Keratinocyte (primary cell): ENCODE results near the gene AFDN. TPM values are rescaled to one million over a fixed set of nuclear protein-coding genes. Genes with fewer than 3 reads are reported as not detected.
"Not testable (repeated sequence)": the region's sequence is repeated elsewhere in the genome, so short reads cannot be mapped to it uniquely, and the experiment has no call there.

Experiments
- DNase-seq: peaks from one replicate; pipeline ENCODE4 v3.0.0-alpha.2; 2011; ENCODE audit warnings: low read depth, missing footprints, low spot score
- FAIRE-seq: peaks from 2 replicates; lab custom pipeline; 2011; peaks lifted over from hg19 to GRCh38; lab: Jason Lieb, UNC
- H2AFZ ChIP-seq: 2 replicates; pipeline ENCODE4 v1.6.0; 2012; ENCODE audit warnings: low read length, control low read depth, inconsistent platforms; ENCODE audit not compliant: control insufficient read depth
- H3K27ac ChIP-seq: 2 replicates; pipeline ENCODE4 v1.5.1; 2011; ENCODE audit warnings: low read length; ENCODE audit not compliant: control insufficient read depth, insufficient read depth
- H3K27me3 ChIP-seq: 3 replicates; pipeline ENCODE4 v1.6.0; 2011; ENCODE audit warnings: low read length; ENCODE audit not compliant: control insufficient read depth, insufficient read depth; ENCODE audit errors: extremely low read depth
- H3K36me3 ChIP-seq, 2 experiments: 2 replicates in 1 of 2; 3 replicates in 1 of 2; pipeline ENCODE4 v1.5.1; 2011; ENCODE audit warnings: low read length in 2 of 2, mild to moderate bottlenecking in 1 of 2; ENCODE audit not compliant: control insufficient read depth in 2 of 2, insufficient read depth in 2 of 2; ENCODE audit errors: extremely low read depth in 1 of 2
- H3K4me1 ChIP-seq: 3 replicates; pipeline ENCODE4 v1.5.1; 2011; ENCODE audit warnings: low read length; ENCODE audit not compliant: control insufficient read depth, insufficient read depth; ENCODE audit errors: extremely low read depth
- H3K4me2 ChIP-seq: 3 replicates; pipeline ENCODE4 v1.6.0; 2011; ENCODE audit warnings: low read depth, low read length; ENCODE audit not compliant: control insufficient read depth, insufficient read depth; ENCODE audit errors: extremely low read depth
- H3K4me3 ChIP-seq, 3 experiments: fragments of 200-600 bp in 1 of 3; sonication (generic) in 1 of 3; 2 replicates in 2 of 3; 3 replicates in 1 of 3; pipeline ENCODE4 v1.5.1; 2011 to 2016; ENCODE audit warnings: low read length in 3 of 3, mild to moderate bottlenecking in 3 of 3, control low read depth in 2 of 3, inconsistent platforms in 1 of 3, low read depth in 1 of 3, mixed read lengths in 1 of 3, mixed run types in 1 of 3, moderate library complexity in 1 of 3; ENCODE audit not compliant: control insufficient read depth in 2 of 3, insufficient read depth in 2 of 3; ENCODE audit errors: extremely low read depth in 1 of 3
- H3K79me2 ChIP-seq: 2 replicates; pipeline ENCODE4 v1.6.0; 2012; ENCODE audit warnings: low read length; ENCODE audit not compliant: control insufficient read depth, insufficient read depth
- H3K9ac ChIP-seq: 3 replicates; pipeline ENCODE4 v1.6.0; 2011; ENCODE audit warnings: low read length; ENCODE audit not compliant: control insufficient read depth, insufficient read depth; ENCODE audit errors: extremely low read depth
- H3K9me1 ChIP-seq: 3 replicates; pipeline ENCODE4 v1.6.0; 2011; ENCODE audit warnings: low read length; ENCODE audit not compliant: control insufficient read depth, insufficient read depth; ENCODE audit errors: extremely low read depth
- H3K9me3 ChIP-seq: 2 replicates; pipeline ENCODE4 v1.5.1; 2012; ENCODE audit warnings: low read depth, low read length; ENCODE audit not compliant: control insufficient read depth
- H4K20me1 ChIP-seq: 3 replicates; pipeline ENCODE4 v1.6.0; 2011; ENCODE audit warnings: low read length; ENCODE audit not compliant: control insufficient read depth, insufficient read depth; ENCODE audit errors: extremely low read depth
- EZH2 ChIP-seq: IDR thresholded peaks from one replicate; pipeline ENCODE4 v1.6.1; 2012; ENCODE audit warnings: inconsistent platforms, mild to moderate bottlenecking, low read length, moderate library complexity
- dilution Hi-C: fragments of 300-500 bp; cut with MboI; formaldehyde crosslinking; loops from one replicate; pipeline ENCODE4 v1.7.0; 2020; ENCODE audit warnings: low sequenced_read_pairs; ENCODE audit not compliant: extremely low pct_ligation_motif_present
- polyA plus RNA-seq, 5 experiments: library from polyadenylated mRNA; depleted of rRNA in 3 of 5; stranded (reverse) in 3 of 5; stranded (forward) in 1 of 5; unstranded in 1 of 5; fragments of >200 nt; gene quantifications; 1 replicate in 1 of 5; 2 replicates in 3 of 5; 3 replicates in 1 of 5; pipeline versions ENCODE4 v1.2.1 to v1.2.3, GENCODE V29; 2011 to 2012; ENCODE audit warnings: missing spikeins in 2 of 5, low read depth in 1 of 5, low replicate concordance in 1 of 5
- TF ChIP-seq, protein P1 (sequence below), 3 experiments: IDR thresholded peaks in 1 of 3; conservative IDR thresholded peaks in 1 of 3; optimal IDR thresholded peaks in 1 of 3; 2 replicates in 2 of 3; 3 replicates in 1 of 3; pipeline versions ENCODE3 to v1.5.1; 2011; ENCODE audit warnings: low read length in 3 of 3, mild to moderate bottlenecking in 3 of 3, moderate library complexity in 2 of 3, control low read depth in 1 of 3, inconsistent platforms in 1 of 3; ENCODE audit not compliant: insufficient read depth in 2 of 3; ENCODE audit errors: extremely low read depth in 1 of 3

The AFDN gene
- polyA plus RNA-seq, 1 donor (not counting 4 experiments of a cell fraction or from before 2014, with no cell fraction given) = 46.5 TPM

DNA sequence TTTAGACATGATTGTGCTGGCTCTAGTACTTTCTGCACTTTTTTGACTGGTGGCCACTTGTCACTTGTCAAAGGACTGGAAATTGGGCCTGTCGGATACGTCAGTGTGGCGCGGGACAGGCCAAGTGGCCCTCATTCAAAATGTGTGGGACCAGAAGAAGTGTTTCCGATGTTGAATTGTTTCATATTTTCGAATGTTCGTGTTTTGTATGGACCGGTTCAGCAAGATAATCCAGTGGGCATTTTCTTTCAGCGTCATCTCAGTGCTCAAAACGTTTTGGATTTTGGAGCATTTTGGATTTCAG, 174.3 kb downstream of the AFDN start:
- TF ChIP-seq, protein P1, sequence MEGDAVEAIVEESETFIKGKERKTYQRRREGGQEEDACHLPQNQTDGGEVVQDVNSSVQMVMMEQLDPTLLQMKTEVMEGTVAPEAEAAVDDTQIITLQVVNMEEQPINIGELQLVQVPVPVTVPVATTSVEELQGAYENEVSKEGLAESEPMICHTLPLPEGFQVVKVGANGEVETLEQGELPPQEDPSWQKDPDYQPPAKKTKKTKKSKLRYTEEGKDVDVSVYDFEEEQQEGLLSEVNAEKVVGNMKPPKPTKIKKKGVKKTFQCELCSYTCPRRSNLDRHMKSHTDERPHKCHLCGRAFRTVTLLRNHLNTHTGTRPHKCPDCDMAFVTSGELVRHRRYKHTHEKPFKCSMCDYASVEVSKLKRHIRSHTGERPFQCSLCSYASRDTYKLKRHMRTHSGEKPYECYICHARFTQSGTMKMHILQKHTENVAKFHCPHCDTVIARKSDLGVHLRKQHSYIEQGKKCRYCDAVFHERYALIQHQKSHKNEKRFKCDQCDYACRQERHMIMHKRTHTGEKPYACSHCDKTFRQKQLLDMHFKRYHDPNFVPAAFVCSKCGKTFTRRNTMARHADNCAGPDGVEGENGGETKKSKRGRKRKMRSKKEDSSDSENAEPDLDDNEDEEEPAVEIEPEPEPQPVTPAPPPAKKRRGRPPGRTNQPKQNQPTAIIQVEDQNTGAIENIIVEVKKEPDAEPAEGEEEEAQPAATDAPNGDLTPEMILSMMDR (optimal IDR thresholded peaks at IDR 0.05 in 1 of 3, IDR thresholded peaks at IDR 0.05 in 1 of 3, conservative IDR thresholded peaks at IDR 0.05 in 1 of 3; ENCODE audit: extremely low read depth in 1 of 3, insufficient read depth in 2 of 3, low read length in 3 of 3) = no peak
- no peak for TF ChIP-seq EZH2
- Histone ChIP-seq H2AFZ (no peak overlapping the region), H3K4me2 (no peak overlapping the region), H3K4me3 (no peak overlapping the region), H3K9me1 (no peaks in the 10 kb centered on the region), H3K79me2 (no peaks in the 10 kb centered on the region), H4K20me1 (no peaks in the 10 kb centered on the region), H3K27ac (no peak overlapping the region), H3K9me3 (no peaks in the 10 kb centered on the region), H3K4me1 (no peaks in the 10 kb centered on the region), H3K36me3 (no peaks in the 10 kb centered on the region), H3K27me3 (peaks cover 56% of the 10 kb centered on the region), H3K9ac (no peak overlapping the region)
- dilution Hi-C loops = no loop called here
- FAIRE-seq (no peak), DNase-seq (no peak)

DNA sequence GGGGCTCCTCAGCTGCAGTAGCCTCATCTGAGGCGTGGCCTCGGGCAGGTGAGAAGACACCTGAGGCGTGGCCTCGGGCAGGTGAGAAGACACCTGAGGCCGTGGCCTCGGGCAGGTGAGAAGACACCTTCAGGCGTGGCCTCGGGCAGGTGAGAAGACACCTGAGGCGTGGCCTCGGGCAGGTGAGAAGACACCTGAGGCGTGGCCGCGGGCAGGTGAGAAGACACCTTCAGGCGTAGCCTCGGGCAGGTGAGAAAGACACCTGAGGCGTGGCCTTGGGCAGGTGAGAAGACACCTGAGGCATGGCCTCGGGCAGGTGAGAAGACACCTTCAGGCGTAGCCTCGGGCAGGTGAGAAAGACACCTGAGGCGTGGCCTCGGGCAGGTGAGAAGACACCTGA, 174.8 kb downstream of the AFDN start:
- H3K79me2 ChIP-seq, H3K36me3 ChIP-seq, H3K4me2 ChIP-seq, H3K9me3 ChIP-seq, DNase-seq, H2AFZ ChIP-seq, H3K4me1 ChIP-seq, H3K9me1 ChIP-seq, H3K9ac ChIP-seq, H3K27ac ChIP-seq, H4K20me1 ChIP-seq, FAIRE-seq, H3K4me3 ChIP-seq, dilution Hi-C loops: not testable (repeated sequence)
- peaks cover 61% of the 10 kb centered on the region for H3K27me3 ChIP-seq

DNA sequence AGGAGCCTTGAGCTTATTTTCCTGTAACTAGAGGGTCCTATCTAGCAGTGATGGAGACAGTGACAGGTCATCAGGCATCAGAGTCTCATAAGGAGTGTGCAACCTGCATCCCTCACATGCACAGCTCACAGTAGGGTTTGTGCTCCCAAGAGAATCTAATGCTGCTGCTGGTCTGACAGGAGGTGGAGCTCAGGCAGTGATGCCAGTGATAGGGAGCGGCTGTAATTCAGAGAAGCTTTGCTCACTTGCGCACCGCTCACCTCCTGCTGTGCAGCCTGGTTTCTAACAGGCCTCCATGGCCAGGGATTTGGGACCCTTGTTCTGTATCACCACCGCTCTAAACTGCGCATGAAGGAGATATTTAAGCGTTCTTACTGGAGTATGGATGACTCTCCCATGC, 176.1 kb downstream of the AFDN start:
- Histone ChIP-seq H3K36me3 (no peaks in the 10 kb centered on the region), H3K4me2 (no peak overlapping the region), H2AFZ (no peak overlapping the region), H3K27ac (no peak overlapping the region), H4K20me1 (no peaks in the 10 kb centered on the region), H3K9ac (no peak overlapping the region), H3K27me3 (peaks cover 61% of the 10 kb centered on the region), H3K4me1 (peaks cover 5% of the 10 kb centered on the region), H3K9me1 (no peaks in the 10 kb centered on the region), H3K79me2 (no peaks in the 10 kb centered on the region), H3K4me3 (no peak overlapping the region), H3K9me3 (no peaks in the 10 kb centered on the region)
- dilution Hi-C loops = no loop called here
- DNase-seq (no peak), FAIRE-seq (no peak)
- no peak for TF ChIP-seq EZH2
- TF ChIP-seq, protein P1 (optimal IDR thresholded peaks at IDR 0.05 in 1 of 3, IDR thresholded peaks at IDR 0.05 in 1 of 3, conservative IDR thresholded peaks at IDR 0.05 in 1 of 3; ENCODE audit: extremely low read depth in 1 of 3, insufficient read depth in 2 of 3, low read length in 3 of 3) = no peak
